Stimulated activated CD4-positive, alpha-beta T cell treated with anti-CD3 and anti-CD28 coated beads, Interleukin-4, amount 100 ng/mL, for 1 hour (primary cell): Measurements from ENCODE around the gene C1QC.
"Not testable (repeated sequence)": the region's sequence is repeated elsewhere in the genome, so short reads cannot be mapped to it uniquely, and the experiment has no call there.

Experiments used
- DNase-seq: peaks from one replicate; pipeline ENCODE4 v3.0.0-alpha.2; 2020

C1QC gene

GRCh38 chr1:22651941-22652856 is 8.8 kb downstream of the C1QC start:
- DNase-seq, result no peak

GRCh38 chr1:22652881-22653316 is 9.5 kb downstream of the C1QC start, which contains the start of gene C1QB:
Gene C1QB, plus strand, starts transcription at chr1:22653236. Its CDS starts 6,227 bp downstream, at chr1:22659463.
- DNase-seq, result no peak

GRCh38 chr1:22654692-22655091 is 11.3 kb downstream of the C1QC start:
- no peak for DNase-seq

GRCh38 chr1:22658385-22659163 is 15.1 kb downstream of the C1QC start:
- no peak for DNase-seq

GRCh38 chr1:22660716-22661241 is 17.3 kb downstream of the C1QC start:
- no peak for DNase-seq

GRCh38 chr1:22661880-22662279 is 18.4 kb downstream of the C1QC start:
- no peak for DNase-seq

GRCh38 chr1:22662318-22662717 is 18.9 kb downstream of the C1QC start:
- DNase-seq, result no peak

- DNase-seq, result no peak
Observed at GRCh38 chr1:22662986-22663408, 19.6 kb downstream of the C1QC start.

GRCh38 chr1:22665752-22666151 is 22.3 kb downstream of the C1QC start:
- no peak for DNase-seq

GRCh38 chr1:22666412-22666811 is 23.0 kb downstream of the C1QC start:
- no peak for DNase-seq

- DNase-seq, result not testable (repeated sequence)
Observed at GRCh38 chr1:22668840-22669239, 25.4 kb downstream of the C1QC start.

- no peak for DNase-seq
Observed at GRCh38 chr1:22670352-22670975, 27.0 kb downstream of the C1QC start.

- DNase-seq, result no peak
Observed at GRCh38 chr1:22671999-22672398, 28.6 kb downstream of the C1QC start.

- DNase-seq, result no peak
Observed at GRCh38 chr1:22673486-22674409, 30.3 kb downstream of the C1QC start.

GRCh38 chr1:22674410-22674749 is 30.9 kb downstream of the C1QC start:
- DNase-seq, result no peak

- DNase-seq, result not testable (repeated sequence)
Observed at GRCh38 chr1:22676151-22676550, 32.7 kb downstream of the C1QC start.

- no peak for DNase-seq
Observed at GRCh38 chr1:22676916-22677583, 33.6 kb downstream of the C1QC start.

GRCh38 chr1:22677931-22678896 is 34.8 kb downstream of the C1QC start:
- no peak for DNase-seq

- DNase-seq, result no peak
Observed at GRCh38 chr1:22680726-22681125, 37.3 kb downstream of the C1QC start.
